Stimulated activated CD8-positive, alpha-beta memory T cell treated with anti-CD3 and anti-CD28 coated beads, Interleukin-4, amount 100 ng/mL, for 1 hour (primary cell): ENCODE results near the gene DENND2A.
"Not testable (repeated sequence)": the region's sequence is repeated elsewhere in the genome, so short reads cannot be mapped to it uniquely, and the experiment has no call there.

Experiments
- DNase-seq, 2 donors: peaks; one replicate each; pipeline ENCODE4 v3.0.0-alpha.2; 2020; ENCODE audit warnings: low read depth in 2 of 2, low spot score in 1 of 2

Gene DENND2A

GRCh38 chr7:140646931-140647647 lies 6.5 kb upstream of the DENND2A start:
- DNase-seq = no peak

GRCh38 chr7:140645166-140645900 lies 4.7 kb upstream of the DENND2A start:
- no peak for DNase-seq

DNA sequence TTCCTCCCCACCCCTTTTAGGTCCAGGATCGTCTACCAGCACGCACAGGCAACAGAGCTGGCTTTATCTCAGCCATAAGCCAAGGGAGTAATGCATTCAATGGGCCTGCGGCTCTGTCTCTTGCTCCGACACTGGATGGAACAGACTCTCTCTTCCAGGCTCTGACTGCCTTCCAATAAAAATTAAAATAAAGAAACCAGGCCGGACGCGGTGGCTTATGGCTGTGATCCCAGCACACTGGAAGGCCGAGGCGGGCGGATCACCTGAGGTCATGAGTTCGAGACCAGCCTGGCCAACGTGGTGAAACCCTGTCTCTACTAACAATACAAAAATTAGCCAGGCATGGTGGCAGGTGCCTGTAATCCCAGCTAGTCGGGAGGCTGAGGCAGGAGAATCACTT lies 4.1 kb upstream of the DENND2A start:
- not testable (repeated sequence) for DNase-seq

- DNase-seq = no peak
Observed at GRCh38 chr7:140643416-140643815, 2.8 kb upstream of the DENND2A start.

- no peak for DNase-seq
Observed at GRCh38 chr7:140641524-140642195, 1.0 kb upstream of the DENND2A start.

GRCh38 chr7:140640060-140640637 lies 464 bp downstream of the DENND2A start:
- no peak for DNase-seq

GRCh38 chr7:140639366-140640053 lies 1.1 kb downstream of the DENND2A start:
- no peak for DNase-seq

- no peak for DNase-seq
Observed at GRCh38 chr7:140638173-140638791, 2.3 kb downstream of the DENND2A start.

- DNase-seq = no peak
Observed at GRCh38 chr7:140637400-140637799, 3.2 kb downstream of the DENND2A start.

GRCh38 chr7:140635816-140636215 lies 4.8 kb downstream of the DENND2A start:
- DNase-seq = no peak

- no peak for DNase-seq
Observed at GRCh38 chr7:140635345-140635744, 5.3 kb downstream of the DENND2A start.

GRCh38 chr7:140631602-140632001 lies 9.0 kb downstream of the DENND2A start:
- DNase-seq = no peak

GRCh38 chr7:140631021-140631420 lies 9.6 kb downstream of the DENND2A start:
- no peak for DNase-seq

DNA sequence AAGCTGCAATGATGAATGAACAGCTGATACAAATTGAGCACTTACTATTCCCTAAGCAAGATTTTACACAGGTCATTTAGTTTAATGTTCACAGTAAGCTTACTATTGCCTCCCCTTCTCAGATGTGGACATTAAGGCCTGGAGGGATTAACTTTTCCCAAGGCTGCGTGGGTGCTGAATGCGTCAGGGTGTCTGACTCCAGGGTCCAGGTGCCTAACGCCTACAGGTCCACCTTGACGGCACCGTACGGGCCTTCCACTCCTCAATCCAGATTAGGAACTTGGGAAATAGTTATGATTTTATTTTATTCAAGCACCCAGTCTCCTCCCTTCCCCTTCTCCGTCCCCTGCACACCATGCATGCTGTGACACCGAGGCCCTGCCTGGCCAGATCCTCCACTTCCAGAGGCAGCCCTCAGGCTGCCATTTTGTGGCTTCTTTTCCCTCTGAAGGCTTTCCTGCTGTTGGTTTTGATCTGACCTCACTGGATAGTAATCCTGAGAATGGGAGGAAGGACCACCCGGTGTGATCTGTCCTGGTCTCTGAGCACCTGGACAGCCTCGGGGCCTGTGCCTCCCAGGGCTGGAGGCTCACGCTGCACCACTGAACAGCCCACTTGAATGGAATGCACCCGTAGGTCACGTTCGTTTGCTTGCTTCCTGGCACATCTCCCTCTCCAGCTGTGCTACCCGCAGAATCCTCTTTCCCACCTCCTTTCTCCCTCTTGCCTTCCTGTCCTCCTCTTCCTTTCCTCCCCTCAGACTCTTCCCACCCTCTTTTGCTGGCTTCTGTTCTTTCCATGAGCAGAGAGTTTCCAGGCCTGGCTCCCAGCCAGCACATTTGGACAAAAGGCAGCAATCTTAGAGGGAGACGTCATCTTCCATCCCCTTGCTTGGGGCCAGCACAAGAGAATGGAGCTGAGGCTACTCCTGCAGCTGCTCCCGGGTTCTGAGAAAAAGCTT lies 14.4 kb downstream of the DENND2A start:
- DNase-seq = no peak

DNA sequence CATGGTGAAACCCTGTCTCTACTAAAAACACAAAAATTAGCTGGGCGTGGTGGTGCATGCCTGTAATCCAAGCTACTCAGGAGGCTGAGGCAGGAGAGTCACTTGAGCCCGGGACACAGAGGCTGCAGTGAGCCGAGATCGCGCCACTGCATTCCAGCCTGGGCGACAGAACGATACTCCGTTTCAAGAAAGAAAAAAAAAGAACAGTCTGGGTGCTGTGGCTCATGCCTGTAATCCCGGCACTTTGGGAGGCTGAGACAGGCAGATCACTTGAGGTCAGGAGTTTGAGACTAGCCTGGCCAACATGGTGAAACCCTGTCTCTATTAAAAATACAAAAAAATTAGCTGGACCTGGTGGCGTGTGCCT lies 15.4 kb downstream of the DENND2A start:
- not testable (repeated sequence) for DNase-seq

DNA sequence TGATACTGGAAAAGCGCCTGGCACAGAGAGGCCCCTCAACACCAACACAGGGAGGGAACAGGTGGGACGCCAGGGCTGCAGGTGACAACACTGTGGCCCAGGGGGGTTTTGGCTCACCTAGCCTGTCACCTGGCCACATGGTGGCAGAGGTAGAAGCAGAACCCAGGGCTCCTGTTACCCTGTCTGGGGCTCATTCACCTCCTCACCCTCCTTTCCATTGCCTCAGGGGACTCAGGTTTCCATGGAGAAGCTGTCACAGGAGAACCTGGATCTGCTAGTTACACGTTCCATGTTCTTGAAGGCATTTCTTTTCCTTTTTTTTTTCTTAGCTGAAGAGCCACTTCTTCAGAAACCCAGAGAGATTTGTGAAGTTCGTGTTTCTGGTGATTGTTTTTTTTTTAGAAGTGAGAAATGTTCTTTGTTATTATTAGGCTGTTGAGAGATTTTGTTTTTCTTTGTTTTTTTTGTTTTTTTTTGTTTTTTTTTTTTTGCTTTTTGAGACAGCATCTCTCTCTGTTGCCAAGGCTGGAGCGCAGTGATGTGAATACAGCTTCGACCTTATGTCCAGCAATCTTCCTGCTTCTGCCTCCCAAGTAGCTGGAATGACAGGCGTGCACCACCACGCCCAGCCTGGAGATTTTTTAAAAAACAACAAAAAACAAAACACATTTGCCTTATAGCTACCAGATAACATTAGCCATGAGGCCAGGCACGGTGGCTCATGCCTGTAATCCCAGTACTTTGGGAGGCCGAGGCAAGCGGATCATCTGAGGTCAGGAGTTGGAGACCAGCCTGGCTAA lies 16.0 kb downstream of the DENND2A start:
- no peak for DNase-seq

DNA sequence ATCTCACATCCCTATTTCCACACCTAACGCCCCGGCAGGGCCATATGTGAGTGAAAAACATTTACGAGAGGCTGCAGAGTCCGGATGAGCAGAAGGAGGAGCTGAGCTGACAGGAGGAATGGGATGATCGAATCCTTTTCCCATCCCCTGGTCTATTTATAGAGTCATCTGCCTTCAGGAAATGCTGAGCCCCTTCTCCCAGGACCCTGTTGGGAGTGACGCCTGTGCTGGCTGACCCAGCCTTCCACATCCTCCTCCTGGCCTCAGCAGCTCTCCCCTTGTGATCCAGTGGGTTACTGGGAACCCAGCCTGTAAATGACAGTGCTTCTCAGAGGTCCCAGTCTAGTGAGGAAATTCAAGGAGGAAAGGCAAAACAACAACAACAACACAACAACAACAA lies 16.6 kb downstream of the DENND2A start:
- no peak for DNase-seq

GRCh38 chr7:140621401-140622021 lies 19.1 kb downstream of the DENND2A start:
- no peak for DNase-seq
